ENCODE results near the gene MEG3. TPM values are rescaled to one million over a fixed set of nuclear protein-coding genes. Genes with fewer than 3 reads are reported as not detected.

The MEG3 gene
- total and polyA plus RNA-seq, 2 of the 8 experiments (the other 6 are each of a cell fraction or from before 2014, with no cell fraction given) = 0.17 to 1.1 TPM

DNA sequence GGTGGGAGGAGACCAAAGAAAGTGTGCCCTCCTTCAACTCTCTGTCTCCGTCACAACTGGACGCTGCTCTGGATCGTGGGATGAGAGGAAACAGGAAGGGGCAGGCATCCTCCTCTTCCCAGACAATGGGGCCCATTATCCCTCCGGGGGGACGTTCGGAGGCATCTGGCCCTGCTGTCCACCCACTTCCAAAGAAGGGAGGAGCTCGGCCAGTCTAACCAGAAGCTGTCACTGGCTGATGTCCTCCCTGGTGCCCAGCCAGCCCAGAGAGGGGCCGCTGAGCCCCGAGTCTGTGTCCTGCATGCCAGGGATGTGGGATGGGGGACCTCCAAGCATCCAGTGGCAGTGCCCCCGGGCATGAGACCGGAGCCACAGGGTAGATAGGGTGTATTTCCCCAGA is 39.8 kb upstream of the MEG3 start:
- no peak overlapping the region for H3K4ac ChIP-seq (replicated peaks; ENCODE audit: insufficient read length, low read depth, low read length)
- no peaks in the 10 kb centered on the region for H3K36me3 ChIP-seq (ENCODE audit: control insufficient read depth in 2 of 4, insufficient read depth in 4 of 4, low read length in 3 of 4)
- FAIRE-seq (no peak), DNase-seq (ENCODE audit: low read depth in 1 of 2, low spot score in 2 of 2) (no peak)
- no peak overlapping the region for H2BK120ac ChIP-seq (replicated peaks; ENCODE audit: low read depth, low read length)
- H3K9ac ChIP-seq (replicated peaks in 1 of 4; ENCODE audit: extremely low read depth in 1 of 4, low read depth in 3 of 4, low read length in 3 of 4) = no peak overlapping the region
- H3K4me3 ChIP-seq (ENCODE audit: extremely low read depth in 1 of 4, insufficient read depth in 2 of 4, low read depth in 3 of 4, low read length in 4 of 4) = no peak overlapping the region
- no peak overlapping the region for H2BK12ac ChIP-seq (ENCODE audit: low read depth, low read length)
- no peak overlapping the region for H3K4me2 ChIP-seq (ENCODE audit: insufficient read depth in 1 of 2, low read depth in 2 of 2, low read length in 2 of 2)
- no peaks in the 10 kb centered on the region for H3K79me1 ChIP-seq (ENCODE audit: low read depth, low read length)
- 87% methylated on average over 11 of the region's 11 CpGs; no CpG with 5 or more reads in 1 of the 2 experiments for WGBS, 2 experiments (ENCODE audit: extremely low coverage in 1 of 2, insufficient coverage in 1 of 2, insufficient read length in 1 of 2, insufficient replicate concordance in 2 of 2, low coverage in 1 of 2, low lambda C conversion rate in 2 of 2, missing lambda C conversion rate in 1 of 2)
- no peaks in the 10 kb centered on the region for H3K23me2 ChIP-seq (ENCODE audit: low read depth, low read length)
- H3K4me1 ChIP-seq (replicated peaks in 1 of 4; ENCODE audit: control insufficient read depth in 3 of 4, insufficient read depth in 4 of 4, low read length in 3 of 4) = no peaks in the 10 kb centered on the region
- no peak overlapping the region for H2BK20ac ChIP-seq (ENCODE audit: low read length)
- H3K56ac ChIP-seq (replicated peaks; ENCODE audit: insufficient read length, low read depth, low read length) = no peak overlapping the region
- no peak overlapping the region for H2BK5ac ChIP-seq (ENCODE audit: low read depth, low read length)
- no peaks in the 10 kb centered on the region for H3K27me3 ChIP-seq (replicated peaks in 1 of 4; ENCODE audit: control insufficient read depth in 3 of 4, extremely low read depth in 1 of 4, insufficient read depth in 3 of 4, low read length in 3 of 4)
- no peak overlapping the region for H2BK15ac ChIP-seq (ENCODE audit: low read length)
- H4K20me1 ChIP-seq (replicated peaks in 1 of 2; ENCODE audit: control insufficient read depth in 1 of 2, insufficient read depth in 2 of 2, low read length in 2 of 2) = no peaks in the 10 kb centered on the region
- H4K8ac ChIP-seq (ENCODE audit: extremely low read depth, insufficient read depth, low read length) = no peak overlapping the region
- no peak overlapping the region for H3K14ac ChIP-seq (ENCODE audit: insufficient read length)
- no peaks in the 10 kb centered on the region for H3K9me3 ChIP-seq (ENCODE audit: insufficient read depth in 2 of 2, low read depth in 1 of 2, low read length in 1 of 2)
- no peak overlapping the region for H4K5ac ChIP-seq (ENCODE audit: insufficient read length, low read depth, low read length)
- no peak overlapping the region for H2AFZ ChIP-seq (ENCODE audit: low read length)
- H3K79me2 ChIP-seq (ENCODE audit: control insufficient read depth in 1 of 2, insufficient read depth in 2 of 2, low read length in 2 of 2) = no peaks in the 10 kb centered on the region
- no peak overlapping the region for H3K23ac ChIP-seq (ENCODE audit: insufficient read length)
- H2AK5ac ChIP-seq (ENCODE audit: low read depth, low read length) = no peak overlapping the region
- H4K91ac ChIP-seq (replicated peaks; ENCODE audit: insufficient read length, low read length) = no peak overlapping the region
- CTCF ChIA-PET (ENCODE audit: partially characterized antibody) = no interaction called here
- H3K18ac ChIP-seq (ENCODE audit: extremely low read depth, low read length) = no peak overlapping the region
- no peak for TF ChIP-seq KDM1A (IDR thresholded peaks at IDR 0.05; ENCODE audit: borderline replicate concordance, low read length)
- TF ChIP-seq SUZ12 (IDR thresholded peaks at IDR 0.05; ENCODE audit: low read length) = no peak
- no peak for TF ChIP-seq NRF1 (IDR thresholded peaks at IDR 0.05; ENCODE audit: low read depth, low read length)
- TF ChIP-seq CHD2 (IDR thresholded peaks at IDR 0.05; ENCODE audit: low read length) = no peak
- no peak for TF ChIP-seq BCL11A (IDR thresholded peaks at IDR 0.05; ENCODE audit: low read depth in 2 of 2, low read length in 2 of 2)
- no peak for TF ChIP-seq TCF12 (IDR thresholded peaks at IDR 0.05; ENCODE audit: low read depth, low read length)
- TF ChIP-seq, protein P1, sequence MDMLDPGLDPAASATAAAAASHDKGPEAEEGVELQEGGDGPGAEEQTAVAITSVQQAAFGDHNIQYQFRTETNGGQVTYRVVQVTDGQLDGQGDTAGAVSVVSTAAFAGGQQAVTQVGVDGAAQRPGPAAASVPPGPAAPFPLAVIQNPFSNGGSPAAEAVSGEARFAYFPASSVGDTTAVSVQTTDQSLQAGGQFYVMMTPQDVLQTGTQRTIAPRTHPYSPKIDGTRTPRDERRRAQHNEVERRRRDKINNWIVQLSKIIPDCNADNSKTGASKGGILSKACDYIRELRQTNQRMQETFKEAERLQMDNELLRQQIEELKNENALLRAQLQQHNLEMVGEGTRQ (IDR thresholded peaks at IDR 0.05; ENCODE audit: low read length) = no peak
- no peak for TF ChIP-seq RAD21 (IDR thresholded peaks at IDR 0.05 in 1 of 2, conservative IDR thresholded peaks at IDR 0.05 in 1 of 2; ENCODE audit: low read depth in 2 of 2, low read length in 2 of 2)
- no peak overlapping the region for H3K27ac ChIP-seq (ENCODE audit: low read depth, low read length)
- POLR2A ChIA-PET (ENCODE audit: partially characterized antibody) = no interaction called here

Data from H1 (cell line).